ENCODE data around the gene RNU6-7. TPM values are rescaled to one million over a fixed set of nuclear protein-coding genes. Genes with fewer than 3 reads are reported as not detected.

The RNU6-7 gene
- total RNA-seq, result not detected
- polyA plus RNA-seq, result not detected
- long read RNA-seq, donor 1, result 0 reads
- long read RNA-seq, donor 2, result 0 reads
- long read RNA-seq, donor 3, result 0 reads

DNA sequence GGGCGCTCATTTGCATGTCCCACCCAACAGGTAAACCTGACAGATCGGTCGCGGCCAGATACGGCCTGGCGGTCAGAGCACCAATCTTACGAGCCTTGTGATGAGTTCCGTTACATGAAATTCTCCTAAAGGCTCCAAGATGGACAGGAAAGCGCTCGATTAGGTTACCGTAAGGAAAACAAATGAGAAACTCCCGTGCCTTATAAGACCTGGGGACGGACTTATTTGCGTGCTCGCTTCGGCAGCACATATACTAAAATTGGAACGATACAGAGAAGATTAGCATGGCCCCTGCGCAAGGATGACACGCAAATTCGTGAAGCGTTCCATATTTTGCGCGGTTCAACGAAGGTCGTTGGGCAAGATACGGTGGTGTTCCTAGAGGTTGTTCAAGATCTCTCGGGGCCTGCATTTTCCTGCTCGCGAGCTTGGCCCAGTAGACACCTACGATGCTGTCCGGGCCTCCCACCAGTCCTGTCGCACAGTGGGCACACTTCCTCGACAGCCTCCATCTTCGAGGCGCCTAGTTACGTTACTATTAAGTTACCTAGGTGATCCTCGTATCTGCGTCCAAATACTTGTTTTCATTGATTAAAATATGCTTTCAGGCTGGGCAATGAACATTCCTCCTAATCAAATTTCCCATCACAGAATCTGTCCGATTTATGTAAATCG, at the start of gene RNU6-7:
Gene RNU6-7 (plus strand): TSS at position 230 of the 675 bp plus-strand sequence.
- peak in 4 of 5 donors; percentile 13 to 29 (median 26) for DNase-seq
- intact Hi-C loops (cut with DNase I), result loop anchor here (2.0 to 5.0 kb wide), 4 partner anchors 50 to 275 kb away; partner anchors contain the start of gene ARHGAP5 (in 9 of the 10)
- TF ChIP-seq POLR2A (IDR thresholded peaks at IDR 0.05), result no peak
- TF ChIP-seq, protein P1, sequence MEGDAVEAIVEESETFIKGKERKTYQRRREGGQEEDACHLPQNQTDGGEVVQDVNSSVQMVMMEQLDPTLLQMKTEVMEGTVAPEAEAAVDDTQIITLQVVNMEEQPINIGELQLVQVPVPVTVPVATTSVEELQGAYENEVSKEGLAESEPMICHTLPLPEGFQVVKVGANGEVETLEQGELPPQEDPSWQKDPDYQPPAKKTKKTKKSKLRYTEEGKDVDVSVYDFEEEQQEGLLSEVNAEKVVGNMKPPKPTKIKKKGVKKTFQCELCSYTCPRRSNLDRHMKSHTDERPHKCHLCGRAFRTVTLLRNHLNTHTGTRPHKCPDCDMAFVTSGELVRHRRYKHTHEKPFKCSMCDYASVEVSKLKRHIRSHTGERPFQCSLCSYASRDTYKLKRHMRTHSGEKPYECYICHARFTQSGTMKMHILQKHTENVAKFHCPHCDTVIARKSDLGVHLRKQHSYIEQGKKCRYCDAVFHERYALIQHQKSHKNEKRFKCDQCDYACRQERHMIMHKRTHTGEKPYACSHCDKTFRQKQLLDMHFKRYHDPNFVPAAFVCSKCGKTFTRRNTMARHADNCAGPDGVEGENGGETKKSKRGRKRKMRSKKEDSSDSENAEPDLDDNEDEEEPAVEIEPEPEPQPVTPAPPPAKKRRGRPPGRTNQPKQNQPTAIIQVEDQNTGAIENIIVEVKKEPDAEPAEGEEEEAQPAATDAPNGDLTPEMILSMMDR (IDR thresholded peaks at IDR 0.05), result no peak
- Histone ChIP-seq H3K36me3 (no peaks in the 10 kb centered on the region), H3K27me3 (peaks cover 0 to 11% (median 0%) of the 10 kb centered on the region in 9 donors), H3K9me3 (no peaks in the 10 kb centered on the region), H3K27ac (peak within 1 kb of the TSS; percentile 75 to 95 (median 90)), H3K4me1 (peaks cover 0 to 39% (median 7%) of the 10 kb centered on the region in 12 donors), H3K4me3 (peak within 1 kb of the TSS; percentile 37 to 81 (median 71))
- WGBS, 4 donors, result 1 to 4% (median 2%) methylated on average over 38 to 40 of the region's 40 CpGs
- peak; percentile 10 to 33 (median 22) for ATAC-seq

GRCh38 chr14:32166029-32166428, 35.8 kb upstream of the RNU6-7 start:
- no peaks in the 10 kb centered on the region for H3K36me3 ChIP-seq
- intact Hi-C loops (cut with DNase I), result no loop called here
- WGBS, 4 donors, result 91 to 95% (median 94%) methylated on average over 2 of the region's 2 CpGs
- H3K4me3 ChIP-seq, result no peak overlapping the region
- no peak for TF ChIP-seq POLR2A (IDR thresholded peaks at IDR 0.05)
- TF ChIP-seq, protein P1 (IDR thresholded peaks at IDR 0.05), result no peak
- peaks cover 0 to 11% (median 0%) of the 10 kb centered on the region in 12 donors for H3K9me3 ChIP-seq
- no peak overlapping the region for H3K27ac ChIP-seq
- DNase-seq (no peak), ATAC-seq (no peak)
- H3K4me1 ChIP-seq, result no peaks in the 10 kb centered on the region
- H3K27me3 ChIP-seq, result no peaks in the 10 kb centered on the region

- intact Hi-C loops (cut with DNase I), result no loop called here
- Histone ChIP-seq H3K4me3 (no peak overlapping the region), H3K27ac (no peak overlapping the region), H3K9me3 (peaks cover 0 to 11% (median 0%) of the 10 kb centered on the region in 12 donors), H3K36me3 (no peaks in the 10 kb centered on the region), H3K27me3 (no peaks in the 10 kb centered on the region), H3K4me1 (peaks cover 0 to 4% (median 0%) of the 10 kb centered on the region in 12 donors)
- no peak for DNase-seq
- no peak for ATAC-seq
- TF ChIP-seq POLR2A (IDR thresholded peaks at IDR 0.05), result no peak
- TF ChIP-seq, protein P1 (IDR thresholded peaks at IDR 0.05), result no peak
- WGBS, 4 donors, result 91 to 100% (median 97%) methylated on average over 1 of the region's 1 CpG
Measured at GRCh38 chr14:32166924-32167323, 34.9 kb upstream of the RNU6-7 start.

DNA sequence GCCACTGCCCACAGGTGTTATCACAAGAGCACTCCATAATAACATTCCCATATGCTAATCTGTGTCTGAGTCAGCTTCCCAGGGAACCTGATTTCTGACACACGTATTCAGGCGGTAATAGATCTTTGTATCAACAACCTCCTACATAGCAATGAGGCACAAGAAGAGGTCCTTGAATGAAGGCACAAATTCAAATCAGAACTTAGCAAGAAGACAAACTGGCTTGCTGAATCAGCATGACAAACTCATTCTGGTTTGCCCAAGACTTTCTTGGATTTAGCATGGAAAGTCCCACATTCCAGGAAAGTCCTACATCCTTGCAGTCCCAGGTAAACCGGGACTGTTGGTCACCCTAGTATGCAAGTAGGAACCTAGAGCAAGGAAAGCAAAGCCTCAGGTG, 33.9 kb upstream of the RNU6-7 start:
- no peak for DNase-seq
- Histone ChIP-seq H3K27ac (no peak overlapping the region), H3K36me3 (no peaks in the 10 kb centered on the region), H3K4me3 (no peak overlapping the region), H3K27me3 (no peaks in the 10 kb centered on the region), H3K4me1 (peaks cover 0 to 4% (median 0%) of the 10 kb centered on the region in 12 donors), H3K9me3 (peaks cover 0 to 2% (median 0%) of the 10 kb centered on the region in 12 donors)
- intact Hi-C loops (cut with DNase I), result no loop called here
- TF ChIP-seq POLR2A (IDR thresholded peaks at IDR 0.05), result no peak
- TF ChIP-seq, protein P1 (IDR thresholded peaks at IDR 0.05), result no peak
- no peak for ATAC-seq
- 72 to 95% (median 80%) methylated on average over 3 of the region's 3 CpGs for WGBS, 4 donors

Data from heart left ventricle (tissue), 16 donors.